BE2C (cell line): ENCODE data around the gene ABCC8.

Experiments used
- DNase-seq: peaks from one replicate; pipeline ENCODE4 v3.0.0-alpha.2; 2020
- H3K27me3 ChIP-seq: fragments of 250-450 bp; sonication (Bioruptor Pico); 2 replicates; pipeline ENCODE4 v1.5.1; 2020; ENCODE audit warnings: mild to moderate bottlenecking
- H3K36me3 ChIP-seq: fragments of 250-450 bp; sonication (Bioruptor Pico); 2 replicates; pipeline ENCODE4 v1.5.1; 2020; ENCODE audit warnings: mild to moderate bottlenecking
- H3K4me1 ChIP-seq: fragments of 250-450 bp; sonication (Bioruptor Pico); 2 replicates; pipeline ENCODE4 v1.5.1; 2020
- H3K4me3 ChIP-seq: 2 replicates; pipeline ENCODE4 v1.5.1; 2011; ENCODE audit warnings: low read depth, low read length
- H3K9me3 ChIP-seq: fragments of 250-450 bp; sonication (Bioruptor Pico); 2 replicates; pipeline ENCODE4 v1.5.1; 2020
- CTCF ChIP-seq: IDR thresholded peaks from 2 replicates; pipeline ENCODE4 v1.5.1; 2012; ENCODE audit warnings: mild to moderate bottlenecking, low read depth, low read length

ABCC8 gene

GRCh38 chr11:17519061-17519885 lies 42.6 kb upstream of the ABCC8 start:
- no peaks in the 10 kb centered on the region for H3K9me3 ChIP-seq
- no peak for DNase-seq
- TF ChIP-seq CTCF, result no peak
- no peaks in the 10 kb centered on the region for H3K4me1 ChIP-seq
- no peak overlapping the region for H3K4me3 ChIP-seq
- no peaks in the 10 kb centered on the region for H3K36me3 ChIP-seq
- no peaks in the 10 kb centered on the region for H3K27me3 ChIP-seq

DNA sequence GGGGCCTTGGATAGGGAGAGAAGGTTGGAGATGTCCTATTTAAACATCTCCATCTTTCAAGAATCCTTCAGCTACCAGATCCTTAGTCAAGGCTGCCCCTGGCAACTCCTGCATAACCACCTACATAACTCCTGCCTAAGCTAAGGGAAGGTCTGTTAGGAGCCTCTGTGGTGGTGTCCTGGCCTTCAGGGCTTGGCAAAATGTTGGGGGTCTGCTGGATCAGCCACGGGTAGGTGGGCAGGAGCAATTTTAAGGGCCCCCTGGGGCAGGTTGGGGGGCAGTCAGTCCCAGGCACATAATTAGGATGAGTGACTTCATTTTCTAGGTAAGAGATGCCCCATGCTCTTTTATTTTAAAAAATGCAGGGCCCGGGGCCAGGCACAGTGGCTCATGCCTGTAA lies 41.7 kb upstream of the ABCC8 start:
- Histone ChIP-seq H3K4me3 (no peak overlapping the region), H3K36me3 (no peaks in the 10 kb centered on the region), H3K4me1 (no peaks in the 10 kb centered on the region), H3K27me3 (no peaks in the 10 kb centered on the region), H3K9me3 (no peaks in the 10 kb centered on the region)
- TF ChIP-seq CTCF, result no peak
- DNase-seq, result no peak

DNA sequence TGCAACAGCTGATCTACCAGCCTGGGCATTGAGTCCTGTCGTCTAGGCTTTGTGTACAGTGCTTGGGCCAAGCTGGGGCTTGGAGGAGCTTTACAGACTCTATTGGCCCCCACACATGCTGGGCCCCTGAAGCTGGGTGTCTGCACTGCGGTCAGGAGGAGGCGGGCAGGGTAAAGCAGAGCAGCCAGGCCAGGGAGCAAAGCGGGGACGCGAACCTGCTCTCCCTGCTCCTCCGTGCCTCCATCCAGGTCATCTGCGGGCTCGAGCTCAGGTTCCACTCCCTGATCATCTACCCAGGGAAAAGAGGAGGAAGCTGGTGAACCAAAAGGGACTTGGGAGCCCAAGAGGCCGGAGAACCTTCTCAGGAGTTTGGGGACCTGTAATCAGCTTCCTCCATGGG lies 40.5 kb upstream of the ABCC8 start:
- H3K27me3 ChIP-seq, result no peaks in the 10 kb centered on the region

GRCh38 chr11:17516551-17517150 lies 40.0 kb upstream of the ABCC8 start:
- no peak overlapping the region for H3K4me3 ChIP-seq
- no peaks in the 10 kb centered on the region for H3K27me3 ChIP-seq
- no peaks in the 10 kb centered on the region for H3K36me3 ChIP-seq
- no peak for DNase-seq
- no peaks in the 10 kb centered on the region for H3K4me1 ChIP-seq
- no peaks in the 10 kb centered on the region for H3K9me3 ChIP-seq
- TF ChIP-seq CTCF, result no peak

More for the DNA sequence above, 40.5 kb upstream of the ABCC8 start:
- Histone ChIP-seq H3K9me3 (no peaks in the 10 kb centered on the region), H3K4me3 (no peak overlapping the region), H3K36me3 (no peaks in the 10 kb centered on the region), H3K4me1 (no peaks in the 10 kb centered on the region)
- no peak for DNase-seq
- no peak for TF ChIP-seq CTCF

DNA sequence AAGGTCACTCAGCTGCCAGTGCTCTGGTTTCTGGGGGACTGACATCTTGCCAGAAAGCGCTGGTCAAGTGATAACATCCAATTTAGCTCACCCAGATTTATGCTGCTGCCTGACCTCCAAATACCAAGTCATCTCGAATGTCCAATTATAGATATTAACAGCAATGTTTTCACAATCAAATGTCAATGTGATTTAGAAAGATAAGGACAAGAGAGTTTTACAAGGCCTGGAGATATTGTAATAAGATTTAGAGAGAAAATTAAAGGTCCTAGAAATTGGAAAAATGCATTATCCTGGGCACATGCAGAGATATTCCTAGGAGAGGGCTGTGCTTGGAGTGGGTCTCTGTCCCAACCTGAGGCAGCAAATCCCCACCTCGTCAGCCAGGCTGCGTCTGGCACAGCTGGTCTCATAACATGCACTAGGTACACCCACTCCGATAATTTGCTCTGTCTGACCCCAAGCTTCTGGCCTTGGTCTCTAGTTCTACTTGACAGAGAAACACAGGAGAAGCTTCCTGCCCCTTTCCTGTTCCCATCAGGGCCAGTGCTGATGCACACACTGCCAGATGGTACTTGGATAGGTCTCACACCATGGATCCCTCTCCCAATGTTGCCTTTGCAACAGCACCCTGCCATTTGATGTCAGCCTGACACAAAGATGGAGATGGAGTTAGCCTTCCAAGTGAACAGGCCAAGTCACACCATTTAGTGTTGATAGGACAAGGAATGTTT lies 39.0 kb upstream of the ABCC8 start:
- H3K4me1 ChIP-seq, result no peaks in the 10 kb centered on the region
- no peaks in the 10 kb centered on the region for H3K27me3 ChIP-seq
- no peaks in the 10 kb centered on the region for H3K9me3 ChIP-seq
- no peak for TF ChIP-seq CTCF
- DNase-seq, result peak; percentile 20
- H3K36me3 ChIP-seq, result no peaks in the 10 kb centered on the region
- H3K4me3 ChIP-seq, result no peak overlapping the region

GRCh38 chr11:17514476-17514875 lies 37.8 kb upstream of the ABCC8 start:
- no peak overlapping the region for H3K4me3 ChIP-seq
- no peaks in the 10 kb centered on the region for H3K4me1 ChIP-seq
- no peaks in the 10 kb centered on the region for H3K27me3 ChIP-seq
- no peaks in the 10 kb centered on the region for H3K36me3 ChIP-seq
- no peak for TF ChIP-seq CTCF
- no peak for DNase-seq
- H3K9me3 ChIP-seq, result no peaks in the 10 kb centered on the region
